CD14-positive monocyte (primary cell): ENCODE measurements around the gene CCDC178. TPM values are rescaled to one million over a fixed set of nuclear protein-coding genes. Genes with fewer than 3 reads are reported as not detected.

Source experiments
- DNase-seq, 3 donors: peaks; one replicate each; pipeline ENCODE4 v3.0.0-alpha.2; 2011 to 2022
- H2AFZ ChIP-seq: 2 replicates; pipeline ENCODE4 v1.6.0; 2012; ENCODE audit warnings: mild to moderate bottlenecking, low read depth, low read length, inconsistent platforms; ENCODE audit not compliant: insufficient read depth, poor library complexity, severe bottlenecking
- H3K27ac ChIP-seq, 2 donors: 1 replicate in 1 of 2; 2 replicates in 1 of 2; pipeline ENCODE4 v1.5.1; 2012 to 2013; ENCODE audit warnings: low read length in 2 of 2, control low read depth in 1 of 2, inconsistent platforms in 1 of 2, low read depth in 1 of 2, mild to moderate bottlenecking in 1 of 2
- H3K27me3 ChIP-seq, 2 donors: one replicate each; pipeline versions ENCODE4 v1.6.0 to v1.6.1; 2011 to 2013; ENCODE audit warnings: low read length in 2 of 2; ENCODE audit not compliant: control insufficient read depth in 2 of 2, insufficient read depth in 2 of 2
- H3K36me3 ChIP-seq, 2 donors: replicated peaks in 1 of 2; 1 replicate in 1 of 2; 2 replicates in 1 of 2; pipeline versions ENCODE4 v1.5.1 to v1.6.1; 2012 to 2013; ENCODE audit warnings: low read length in 2 of 2, control low read depth in 1 of 2, inconsistent platforms in 1 of 2, mild to moderate bottlenecking in 1 of 2; ENCODE audit not compliant: insufficient read depth in 2 of 2, control insufficient read depth in 1 of 2
- H3K4me1 ChIP-seq, 2 donors: 1 replicate in 1 of 2; 2 replicates in 1 of 2; pipeline versions ENCODE4 v1.5.1 to v1.6.1; 2012 to 2013; ENCODE audit warnings: low read length in 2 of 2, control low read depth in 1 of 2, inconsistent platforms in 1 of 2, mild to moderate bottlenecking in 1 of 2, moderate library complexity in 1 of 2; ENCODE audit not compliant: insufficient read depth in 2 of 2, control insufficient read depth in 1 of 2
- H3K4me2 ChIP-seq: replicated peaks from 2 replicates; pipeline ENCODE3; 2012; ENCODE audit warnings: low read length, moderate library complexity, mild to moderate bottlenecking; ENCODE audit not compliant: poor library complexity, severe bottlenecking; ENCODE audit errors: extremely low read depth
- H3K4me3 ChIP-seq, 3 experiments: fragments of 200-600 bp in 1 of 3; sonication (generic) in 1 of 3; replicated peaks in 1 of 3; 1 replicate in 2 of 3; 2 replicates in 1 of 3; pipeline ENCODE4 v1.5.1; 2011 to 2013; ENCODE audit warnings: low read length in 3 of 3, mild to moderate bottlenecking in 3 of 3, control low read depth in 2 of 3, low read depth in 2 of 3, inconsistent platforms in 1 of 3, moderate library complexity in 1 of 3
- H3K79me2 ChIP-seq: 2 replicates; pipeline ENCODE4 v1.6.0; 2012; ENCODE audit warnings: mild to moderate bottlenecking, control low read depth, inconsistent platforms, low read length, moderate library complexity; ENCODE audit not compliant: insufficient read depth
- H3K9ac ChIP-seq: 2 replicates; pipeline ENCODE4 v1.6.0; 2017; ENCODE audit warnings: low read length, mild to moderate bottlenecking; ENCODE audit not compliant: insufficient read depth, poor library complexity, severe bottlenecking
- H3K9me3 ChIP-seq, 2 donors: replicated peaks in 1 of 2; 1 replicate in 1 of 2; 2 replicates in 1 of 2; pipeline versions ENCODE4 v1.5.1 to v1.6.1; 2012 to 2013; ENCODE audit warnings: low read length in 2 of 2, control low read depth in 1 of 2; ENCODE audit not compliant: control insufficient read depth in 1 of 2, insufficient read depth in 1 of 2
- H4K20me1 ChIP-seq: 2 replicates; pipeline ENCODE4 v1.6.0; 2012; ENCODE audit warnings: mild to moderate bottlenecking, low read length, control low read depth, moderate library complexity; ENCODE audit not compliant: insufficient read depth
- H3K27ac Mint-ChIP-seq, 7 donors: one replicate each; pipeline ENCODE4 v1.8.0; 2020; ENCODE audit warnings: mild to moderate bottlenecking in 7 of 7, mixed read lengths in 7 of 7, moderate library complexity in 6 of 7, inconsistent platforms in 2 of 7
- H3K27me3 Mint-ChIP-seq, 3 donors: one replicate each; pipeline ENCODE4 v1.8.0; 2021 to 2022; ENCODE audit warnings: low read depth in 3 of 3, mild to moderate bottlenecking in 3 of 3, mixed read lengths in 3 of 3, moderate library complexity in 3 of 3, inconsistent platforms in 1 of 3
- H3K36me3 Mint-ChIP-seq, 2 donors: one replicate each; pipeline ENCODE4 v1.8.0; 2020; ENCODE audit warnings: mixed read lengths in 2 of 2, inconsistent platforms in 1 of 2, mild to moderate bottlenecking in 1 of 2
- H3K4me1 Mint-ChIP-seq: one replicate; pipeline ENCODE4 v1.8.0; 2020; ENCODE audit warnings: mild to moderate bottlenecking, mixed read lengths
- H3K4me3 Mint-ChIP-seq, 2 donors: one replicate each; pipeline ENCODE4 v1.8.0; 2020; ENCODE audit warnings: mild to moderate bottlenecking in 2 of 2, mixed read lengths in 2 of 2, moderate library complexity in 1 of 2
- H3K9me3 Mint-ChIP-seq, 7 donors: one replicate each; pipeline ENCODE4 v1.8.0; 2020 to 2022; ENCODE audit warnings: mixed read lengths in 7 of 7, mild to moderate bottlenecking in 6 of 7, moderate library complexity in 6 of 7, inconsistent platforms in 2 of 7
- WGBS: methylation state at CpG from one replicate; pipeline ENCODE4 v1.1.5; 2013; ENCODE audit warnings: missing lambda C conversion rate; ENCODE audit not compliant: insufficient coverage; 5-methylcytosine and 5-hydroxymethylcytosine counted together
- intact Hi-C, 2 donors: fragments of 100-400 bp; cut with micrococcal nuclease; formaldehyde crosslinking; loops; one replicate each; pipeline versions ENCODE4 v1.15.0 to v1.15.1; 2023
- polyA plus RNA-seq, 3 donors: library from polyadenylated mRNA; depleted of rRNA in 1 of 3; unstranded in 2 of 3; stranded (reverse) in 1 of 3; fragments of 300-500 nt in 2 of 3; fragments of >200 nt in 1 of 3; fragmentation: Illumina TruSeq in 2 of 3; gene quantifications; 1 replicate in 2 of 3; 2 replicates in 1 of 3; pipeline ENCODE4 v1.2.3, GENCODE V29; 2012 to 2021
- TF ChIP-seq, protein P1 (sequence below): fragments of 200-600 bp; IDR thresholded peaks from one replicate; pipeline ENCODE4 v1.8.0; 2022; ENCODE audit warnings: antibody characterized with exemption, mild to moderate bottlenecking

The CCDC178 gene
- polyA plus RNA-seq, 3 donors: not detected

DNA sequence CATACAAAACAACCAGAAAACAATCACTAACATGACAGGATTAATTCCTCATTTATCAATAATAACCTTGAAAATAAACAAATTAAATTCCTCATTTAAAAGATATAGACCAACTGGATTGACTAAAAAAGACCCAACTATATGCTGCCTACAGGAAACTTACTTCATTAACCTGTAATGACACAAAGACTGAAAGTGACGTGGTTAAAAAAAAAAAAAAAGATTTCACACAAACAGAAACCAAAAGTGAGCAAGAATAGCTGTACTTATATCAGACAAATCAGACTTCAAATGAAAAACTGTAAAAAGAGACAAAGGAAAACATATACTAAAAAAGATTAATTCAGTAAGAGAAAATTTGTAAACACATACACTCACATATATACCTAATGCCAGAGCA, 201.2 kb downstream of the CCDC178 start:
- H3K4me1 ChIP-seq: no peaks in the 10 kb centered on the region
- TF ChIP-seq, protein P1, sequence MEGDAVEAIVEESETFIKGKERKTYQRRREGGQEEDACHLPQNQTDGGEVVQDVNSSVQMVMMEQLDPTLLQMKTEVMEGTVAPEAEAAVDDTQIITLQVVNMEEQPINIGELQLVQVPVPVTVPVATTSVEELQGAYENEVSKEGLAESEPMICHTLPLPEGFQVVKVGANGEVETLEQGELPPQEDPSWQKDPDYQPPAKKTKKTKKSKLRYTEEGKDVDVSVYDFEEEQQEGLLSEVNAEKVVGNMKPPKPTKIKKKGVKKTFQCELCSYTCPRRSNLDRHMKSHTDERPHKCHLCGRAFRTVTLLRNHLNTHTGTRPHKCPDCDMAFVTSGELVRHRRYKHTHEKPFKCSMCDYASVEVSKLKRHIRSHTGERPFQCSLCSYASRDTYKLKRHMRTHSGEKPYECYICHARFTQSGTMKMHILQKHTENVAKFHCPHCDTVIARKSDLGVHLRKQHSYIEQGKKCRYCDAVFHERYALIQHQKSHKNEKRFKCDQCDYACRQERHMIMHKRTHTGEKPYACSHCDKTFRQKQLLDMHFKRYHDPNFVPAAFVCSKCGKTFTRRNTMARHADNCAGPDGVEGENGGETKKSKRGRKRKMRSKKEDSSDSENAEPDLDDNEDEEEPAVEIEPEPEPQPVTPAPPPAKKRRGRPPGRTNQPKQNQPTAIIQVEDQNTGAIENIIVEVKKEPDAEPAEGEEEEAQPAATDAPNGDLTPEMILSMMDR: no peak
- no peaks in the 10 kb centered on the region for H3K27me3 ChIP-seq
- Mint-ChIP-seq H3K36me3 (no peaks in the 10 kb centered on the region), H3K9me3 (peaks cover 0 to 11% (median 2%) of the 10 kb centered on the region in 7 donors), H3K27ac (no peak overlapping the region), H3K4me3 (no peak overlapping the region), H3K27me3 (no peaks in the 10 kb centered on the region), H3K4me1 (no peaks in the 10 kb centered on the region)
- no peak overlapping the region for H3K4me2 ChIP-seq
- no peak overlapping the region for H2AFZ ChIP-seq
- no peaks in the 10 kb centered on the region for H4K20me1 ChIP-seq
- no peaks in the 10 kb centered on the region for H3K79me2 ChIP-seq
- H3K9me3 ChIP-seq: peaks cover 0 to 10% of the 10 kb centered on the region in 2 donors
- DNase-seq: no peak
- no peak overlapping the region for H3K4me3 ChIP-seq
- no CpG with 5 or more reads among the region's 1 CpG for WGBS
- H3K36me3 ChIP-seq: no peaks in the 10 kb centered on the region
- no peak overlapping the region for H3K27ac ChIP-seq
- intact Hi-C loops: no loop called here
- no peak overlapping the region for H3K9ac ChIP-seq

- Mint-ChIP-seq H3K4me3 (no peak overlapping the region), H3K27ac (no peak overlapping the region), H3K36me3 (no peaks in the 10 kb centered on the region), H3K9me3 (peaks cover 0 to 10% (median 0%) of the 10 kb centered on the region in 7 donors), H3K4me1 (no peaks in the 10 kb centered on the region), H3K27me3 (no peaks in the 10 kb centered on the region)
- no peaks in the 10 kb centered on the region for H3K79me2 ChIP-seq
- no peak overlapping the region for H2AFZ ChIP-seq
- H3K4me1 ChIP-seq: no peaks in the 10 kb centered on the region
- DNase-seq: no peak
- H3K27me3 ChIP-seq: no peaks in the 10 kb centered on the region
- no peaks in the 10 kb centered on the region for H4K20me1 ChIP-seq
- H3K4me2 ChIP-seq: no peak overlapping the region
- H3K27ac ChIP-seq: no peak overlapping the region
- intact Hi-C loops: no loop called here
- H3K36me3 ChIP-seq: no peaks in the 10 kb centered on the region
- H3K9me3 ChIP-seq: peaks cover 0 to 5% of the 10 kb centered on the region in 2 donors
- TF ChIP-seq, protein P1: peak; percentile 39
- H3K4me3 ChIP-seq: no peak overlapping the region
- no peak overlapping the region for H3K9ac ChIP-seq
Measured at GRCh38 chr18:33232318-33232626, 208.2 kb downstream of the CCDC178 start.
